Natural killer cell (primary cell): Measurements from ENCODE around the gene PHAX. TPM values are rescaled to one million over a fixed set of nuclear protein-coding genes. Genes with fewer than 3 reads are reported as not detected.

Experiments used
- ATAC-seq, 3 donors: fragments of 150-1000 bp in 2 of 3; fragments of 200-7000 bp in 1 of 3; cut with Tn5 transposase; 1 replicate in 1 of 3; 2 replicates in 2 of 3; pipeline ENCODE4 v1.10.0; 2021; ENCODE audit warnings: mild to moderate bottlenecking in 2 of 3, moderate library complexity in 2 of 3
- DNase-seq, 2 donors: peaks; one replicate each; pipeline versions ENCODE4 v3.0.0 to v3.0.0-alpha.2; 2013 to 2021; ENCODE audit warnings: mixed read lengths in 1 of 2
- H3K27ac ChIP-seq: one replicate; pipeline ENCODE4 v1.5.1; 2013; ENCODE audit warnings: mild to moderate bottlenecking, low read length
- H3K27me3 ChIP-seq: one replicate; pipeline ENCODE4 v1.6.1; 2013; ENCODE audit warnings: low read length; ENCODE audit not compliant: control insufficient read depth, insufficient read depth
- H3K36me3 ChIP-seq: one replicate; pipeline ENCODE4 v1.6.1; 2013; ENCODE audit warnings: low read length; ENCODE audit not compliant: control insufficient read depth, insufficient read depth
- H3K4me1 ChIP-seq: one replicate; pipeline ENCODE4 v1.6.1; 2013; ENCODE audit warnings: low read length; ENCODE audit not compliant: control insufficient read depth, insufficient read depth
- H3K4me3 ChIP-seq: one replicate; pipeline ENCODE4 v1.5.1; 2013; ENCODE audit warnings: low read length
- H3K9me3 ChIP-seq: one replicate; pipeline ENCODE4 v1.6.1; 2013; ENCODE audit warnings: low read length; ENCODE audit not compliant: control insufficient read depth, insufficient read depth
- H3K27ac Mint-ChIP-seq, 2 donors: one replicate each; pipeline ENCODE4 v1.8.0; 2022; ENCODE audit warnings: mild to moderate bottlenecking in 2 of 2, mixed read lengths in 2 of 2, moderate library complexity in 1 of 2
- H3K27me3 Mint-ChIP-seq, 2 donors: one replicate each; pipeline ENCODE4 v1.8.0; 2022; ENCODE audit warnings: low read depth in 2 of 2, mixed read lengths in 2 of 2
- H3K36me3 Mint-ChIP-seq: one replicate; pipeline ENCODE4 v1.8.0; 2022; ENCODE audit warnings: mixed read lengths
- H3K4me1 Mint-ChIP-seq, 2 donors: one replicate each; pipeline ENCODE4 v1.8.0; 2022; ENCODE audit warnings: mixed read lengths in 2 of 2
- H3K4me3 Mint-ChIP-seq: one replicate; pipeline ENCODE4 v1.8.0; 2022; ENCODE audit warnings: mild to moderate bottlenecking, moderate library complexity, mixed read lengths
- H3K9me3 Mint-ChIP-seq, 2 donors: one replicate each; pipeline ENCODE4 v1.8.0; 2022; ENCODE audit warnings: mixed read lengths in 2 of 2
- WGBS: methylation state at CpG from one replicate; pipeline ENCODE4 v1.1.7; 2013; ENCODE audit warnings: missing lambda C conversion rate; ENCODE audit not compliant: insufficient coverage; 5-methylcytosine and 5-hydroxymethylcytosine counted together
- intact Hi-C: fragments of 100-400 bp; cut with micrococcal nuclease; formaldehyde crosslinking; loops from one replicate; pipeline ENCODE4 v1.14.2; 2022
- total RNA-seq, 4 donors: library from RNA; stranded (reverse); fragments of 120-200 nt in 1 of 4; gene quantifications; one replicate each; pipeline versions ENCODE4 v1.2.3 to v1.2.4, GENCODE V29; 2013 to 2022
- TF ChIP-seq, protein P1 (sequence below): fragments of 200-600 bp; IDR thresholded peaks from one replicate; pipeline ENCODE4 v1.8.0; 2022; ENCODE audit warnings: antibody characterized with exemption

The PHAX gene
- total RNA-seq, 3 donors from 2014 or later (not counting 1 experiment from before 2014, with no cell fraction given) = 39.2 to 43.6 (median 40.0) TPM

DNA sequence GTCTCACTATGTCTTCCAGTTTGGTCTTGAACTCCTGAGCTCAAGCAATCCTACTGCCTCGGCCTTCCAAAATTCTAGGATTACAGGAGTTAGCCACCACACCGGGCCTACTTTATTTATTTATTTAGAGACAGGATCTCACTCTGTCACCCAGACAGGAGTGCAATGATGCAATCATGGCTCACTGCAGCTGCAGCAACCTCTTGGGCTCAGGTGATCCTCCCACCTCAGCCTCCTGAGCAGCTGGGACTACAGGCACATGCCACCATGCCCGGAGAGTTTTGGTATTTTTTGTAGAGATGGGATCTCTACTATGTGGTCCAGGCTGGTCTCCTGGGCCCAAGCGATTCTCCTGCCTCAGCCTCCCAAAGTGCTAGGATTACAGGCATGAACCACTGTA is 32.8 kb downstream of the PHAX start:
- TF ChIP-seq, protein P1, sequence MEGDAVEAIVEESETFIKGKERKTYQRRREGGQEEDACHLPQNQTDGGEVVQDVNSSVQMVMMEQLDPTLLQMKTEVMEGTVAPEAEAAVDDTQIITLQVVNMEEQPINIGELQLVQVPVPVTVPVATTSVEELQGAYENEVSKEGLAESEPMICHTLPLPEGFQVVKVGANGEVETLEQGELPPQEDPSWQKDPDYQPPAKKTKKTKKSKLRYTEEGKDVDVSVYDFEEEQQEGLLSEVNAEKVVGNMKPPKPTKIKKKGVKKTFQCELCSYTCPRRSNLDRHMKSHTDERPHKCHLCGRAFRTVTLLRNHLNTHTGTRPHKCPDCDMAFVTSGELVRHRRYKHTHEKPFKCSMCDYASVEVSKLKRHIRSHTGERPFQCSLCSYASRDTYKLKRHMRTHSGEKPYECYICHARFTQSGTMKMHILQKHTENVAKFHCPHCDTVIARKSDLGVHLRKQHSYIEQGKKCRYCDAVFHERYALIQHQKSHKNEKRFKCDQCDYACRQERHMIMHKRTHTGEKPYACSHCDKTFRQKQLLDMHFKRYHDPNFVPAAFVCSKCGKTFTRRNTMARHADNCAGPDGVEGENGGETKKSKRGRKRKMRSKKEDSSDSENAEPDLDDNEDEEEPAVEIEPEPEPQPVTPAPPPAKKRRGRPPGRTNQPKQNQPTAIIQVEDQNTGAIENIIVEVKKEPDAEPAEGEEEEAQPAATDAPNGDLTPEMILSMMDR = no peak
- H3K4me3 ChIP-seq = no peak overlapping the region
- no peak overlapping the region for H3K27ac Mint-ChIP-seq
- 92% methylated on average over 4 of the region's 4 CpGs for WGBS
- H3K36me3 ChIP-seq = no peaks in the 10 kb centered on the region
- H3K4me3 Mint-ChIP-seq = no peak overlapping the region
- no peak for ATAC-seq
- DNase-seq = no peak
- no peaks in the 10 kb centered on the region for H3K9me3 Mint-ChIP-seq
- H3K9me3 ChIP-seq = no peaks in the 10 kb centered on the region
- intact Hi-C loops = no loop called here
- H3K27me3 ChIP-seq = no peaks in the 10 kb centered on the region
- no peaks in the 10 kb centered on the region for H3K4me1 ChIP-seq
- no peaks in the 10 kb centered on the region for H3K36me3 Mint-ChIP-seq
- no peaks in the 10 kb centered on the region for H3K4me1 Mint-ChIP-seq
- no peak overlapping the region for H3K27ac ChIP-seq
- no peaks in the 10 kb centered on the region for H3K27me3 Mint-ChIP-seq

DNA sequence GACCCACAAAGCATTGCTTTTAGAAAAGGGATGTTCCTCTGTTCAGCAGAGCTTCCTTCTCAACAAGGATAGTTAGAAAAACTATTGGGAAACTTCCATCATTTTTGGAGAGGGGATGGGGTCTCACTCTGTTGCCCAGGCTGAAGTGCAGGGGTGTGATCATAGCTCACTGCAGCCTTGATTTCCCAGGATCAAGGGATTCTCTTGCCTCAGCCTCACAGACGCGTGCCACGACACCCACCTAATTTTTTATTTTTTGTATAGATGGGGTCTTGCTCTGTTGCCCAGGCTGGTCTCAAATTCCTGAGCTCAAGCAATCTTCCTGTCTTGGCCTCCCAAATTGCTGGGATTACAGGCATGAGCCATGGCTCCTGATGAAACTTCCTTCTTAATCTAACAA is 34.8 kb downstream of the PHAX start:
- no peaks in the 10 kb centered on the region for H3K4me1 Mint-ChIP-seq
- TF ChIP-seq, protein P1 = no peak
- no peaks in the 10 kb centered on the region for H3K9me3 Mint-ChIP-seq
- no peak overlapping the region for H3K4me3 Mint-ChIP-seq
- Histone ChIP-seq H3K27me3 (no peaks in the 10 kb centered on the region), H3K36me3 (no peaks in the 10 kb centered on the region), H3K4me1 (no peaks in the 10 kb centered on the region), H3K4me3 (no peak overlapping the region), H3K27ac (no peak overlapping the region), H3K9me3 (no peaks in the 10 kb centered on the region)
- DNase-seq = no peak
- no peaks in the 10 kb centered on the region for H3K27me3 Mint-ChIP-seq
- intact Hi-C loops = no loop called here
- no peak for ATAC-seq
- H3K36me3 Mint-ChIP-seq = no peaks in the 10 kb centered on the region
- H3K27ac Mint-ChIP-seq = no peak overlapping the region
- WGBS = 87% methylated on average over 3 of the region's 3 CpGs

DNA sequence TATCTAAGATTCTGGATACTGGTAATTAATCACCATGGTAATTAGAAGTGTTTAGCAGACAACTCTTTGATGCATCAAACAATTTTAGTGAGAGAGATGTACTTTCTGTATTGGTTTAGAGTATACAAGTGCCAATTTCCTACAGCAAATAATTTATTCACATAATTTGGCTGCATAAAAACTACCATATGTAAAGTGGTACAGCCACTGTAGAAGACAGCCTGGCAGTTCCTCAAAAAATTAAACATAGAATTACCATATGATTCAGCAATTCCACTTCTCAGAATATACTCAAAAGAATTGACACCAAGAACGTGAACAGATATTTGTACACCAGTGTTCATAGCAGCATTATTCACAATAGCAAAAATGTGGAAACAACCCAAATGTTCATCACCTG is 36.2 kb downstream of the PHAX start:
- no peaks in the 10 kb centered on the region for H3K4me1 Mint-ChIP-seq
- intact Hi-C loops = no loop called here
- no peaks in the 10 kb centered on the region for H3K27me3 Mint-ChIP-seq
- ATAC-seq (no peak), DNase-seq (no peak)
- no peak overlapping the region for H3K27ac Mint-ChIP-seq
- Histone ChIP-seq H3K4me1 (no peaks in the 10 kb centered on the region), H3K27ac (no peak overlapping the region), H3K4me3 (no peak overlapping the region), H3K9me3 (no peaks in the 10 kb centered on the region), H3K36me3 (no peaks in the 10 kb centered on the region), H3K27me3 (no peaks in the 10 kb centered on the region)
- no peaks in the 10 kb centered on the region for H3K9me3 Mint-ChIP-seq
- 20% methylated on average over 1 of the region's 1 CpG for WGBS
- TF ChIP-seq, protein P1 = no peak
- no peaks in the 10 kb centered on the region for H3K36me3 Mint-ChIP-seq
- no peak overlapping the region for H3K4me3 Mint-ChIP-seq

DNA sequence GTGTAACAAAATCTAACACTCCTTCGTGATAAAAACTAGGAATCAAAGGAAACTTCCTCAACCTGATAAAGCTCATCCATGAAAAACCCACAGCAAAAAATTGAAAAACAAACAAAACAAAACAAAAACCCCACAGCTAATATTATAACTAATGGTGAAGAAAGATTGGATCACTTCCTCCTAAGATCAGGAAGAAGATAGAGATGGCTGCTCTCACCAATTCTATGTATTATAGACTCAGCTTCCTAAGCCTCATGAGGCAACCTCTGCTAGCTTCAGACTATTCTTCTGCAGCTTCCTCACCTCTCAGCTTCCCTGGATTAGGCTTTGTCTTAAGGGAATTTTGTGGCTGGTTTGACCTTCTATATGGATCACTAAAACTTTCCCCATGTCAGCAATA is 40.1 kb downstream of the PHAX start:
- intact Hi-C loops = no loop called here
- no peaks in the 10 kb centered on the region for H3K4me1 ChIP-seq
- no peaks in the 10 kb centered on the region for H3K9me3 ChIP-seq
- H3K27ac ChIP-seq = no peak overlapping the region
- TF ChIP-seq, protein P1 = no peak
- Mint-ChIP-seq H3K36me3 (no peaks in the 10 kb centered on the region), H3K27me3 (peaks cover 3 to 6% of the 10 kb centered on the region in 2 donors), H3K4me3 (no peak overlapping the region), H3K9me3 (peaks cover 4% of the 10 kb centered on the region in 2 donors), H3K27ac (no peak overlapping the region), H3K4me1 (no peaks in the 10 kb centered on the region)
- DNase-seq (no peak), ATAC-seq (no peak)
- H3K4me3 ChIP-seq = no peak overlapping the region
- 100% methylated on average over 1 of the region's 1 CpG for WGBS
- H3K27me3 ChIP-seq = no peaks in the 10 kb centered on the region
- H3K36me3 ChIP-seq = no peaks in the 10 kb centered on the region
